GM20431 (cell line): ENCODE measurements around the gene ETNPPL.

ENCODE experiments used
- in situ Hi-C: fragments of 300-500 bp; cut with MseI, MboI; formaldehyde crosslinking; loops from one replicate; pipeline ENCODE4 v1.15.0; 2020; ENCODE audit warnings: low sequenced_read_pairs; ENCODE audit not compliant: unreplicated experiment

The ETNPPL gene

DNA sequence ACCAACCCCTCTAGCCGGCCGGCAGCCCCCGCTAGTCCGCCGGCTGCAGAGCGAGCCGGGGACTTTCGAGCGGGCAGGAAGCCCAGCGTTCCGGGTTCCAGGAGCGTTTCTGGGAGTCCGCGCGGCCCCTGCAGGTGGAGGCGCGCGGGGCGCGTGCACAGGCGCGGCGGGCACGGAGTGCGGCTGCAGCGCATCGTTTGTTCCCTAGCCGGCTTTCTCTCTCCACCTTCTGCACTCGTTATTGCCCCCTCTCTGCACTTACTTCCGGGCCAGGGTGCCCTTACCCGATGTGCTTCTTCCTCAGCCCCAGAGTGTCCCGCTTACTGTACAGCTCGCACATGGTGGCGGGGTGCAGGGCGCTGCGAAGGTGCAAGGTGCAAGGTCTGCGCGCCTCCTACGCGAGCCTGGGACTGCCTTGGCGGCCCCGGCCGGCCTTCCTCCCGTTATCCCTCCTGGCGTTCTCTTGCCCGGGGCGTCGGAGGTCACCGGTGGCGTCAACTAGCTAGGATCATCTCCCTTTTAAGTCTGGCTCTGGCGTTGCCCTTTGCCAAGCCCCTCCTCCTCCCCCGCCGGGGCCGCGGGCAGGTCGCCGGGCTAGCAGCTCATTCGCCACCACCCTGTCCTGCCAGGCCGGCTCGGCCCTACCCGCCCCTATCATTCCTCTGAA is at the start of gene ETNPPL:
TSS of gene ETNPPL (minus strand) at position 495 of the 667 bp plus-strand sequence. CDS start at position 340, 155 bp downstream.
- in situ Hi-C loops, result no loop called here

DNA sequence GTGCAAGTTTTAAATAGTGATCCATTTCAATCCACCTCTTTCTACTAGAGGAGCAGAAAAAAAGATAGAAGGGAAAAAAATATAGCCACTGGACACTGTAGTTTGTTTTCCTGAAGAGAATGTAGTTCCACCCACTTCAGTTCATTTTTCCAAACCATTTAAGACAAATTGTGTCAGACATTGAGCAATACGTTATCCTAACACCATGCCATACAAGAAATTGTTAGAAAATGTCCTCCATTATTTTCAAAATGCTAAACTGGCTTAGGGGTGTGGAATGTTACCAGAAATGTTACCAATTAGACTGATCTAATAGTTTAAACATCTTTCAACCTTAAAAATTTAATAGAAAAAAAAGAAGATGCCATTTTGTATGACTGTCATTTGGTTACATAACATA is 48.6 kb upstream of the ETNPPL start:
- in situ Hi-C loops, result no loop called here

DNA sequence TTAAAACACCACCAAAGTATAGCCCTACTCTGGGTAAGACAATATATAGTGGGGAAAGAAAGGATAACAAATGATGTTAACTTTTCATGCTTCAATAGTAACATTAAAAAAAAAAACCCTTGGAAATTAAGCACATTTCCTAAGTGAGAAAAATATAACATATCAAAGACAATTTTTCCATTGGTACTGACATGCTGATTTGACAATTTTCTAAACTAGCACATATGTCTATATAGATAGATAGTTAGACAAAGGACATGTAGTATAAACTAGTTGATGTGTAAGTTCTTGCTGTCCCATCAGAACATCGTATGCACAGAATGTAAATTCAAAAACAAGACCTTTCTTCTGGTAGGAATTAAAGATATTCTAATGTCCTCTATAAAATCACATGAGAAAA is 47.2 kb upstream of the ETNPPL start:
- in situ Hi-C loops, result no loop called here

DNA sequence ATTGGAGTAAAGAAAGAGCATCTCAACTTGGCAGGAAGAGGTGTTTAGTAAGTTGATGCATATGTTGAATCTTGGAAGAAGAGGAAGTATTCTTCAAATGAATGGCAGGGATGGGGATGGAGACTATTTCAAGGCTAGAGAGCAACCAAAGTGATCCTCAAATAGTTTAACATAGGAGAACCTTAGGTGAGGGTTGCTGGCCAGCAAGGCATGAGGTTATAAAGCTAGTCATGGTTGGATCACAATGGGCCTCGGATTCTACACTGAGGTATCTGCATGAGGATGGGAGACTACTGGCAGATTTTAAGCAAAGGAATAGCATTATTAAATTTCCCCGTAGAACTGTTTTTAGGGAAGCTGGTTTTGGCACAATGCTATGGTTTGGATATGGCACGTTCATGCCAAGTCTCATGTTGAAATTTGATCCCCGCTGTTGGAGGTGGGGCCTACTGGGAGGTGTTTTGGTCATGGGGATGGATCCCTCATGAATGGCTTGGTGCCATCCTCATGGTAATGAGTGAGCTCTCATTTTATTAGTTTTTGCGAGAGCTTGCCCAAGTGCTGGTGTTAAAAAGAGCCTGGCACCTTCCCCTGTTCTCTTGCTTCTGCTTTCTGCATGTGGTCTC is 41.9 kb upstream of the ETNPPL start:
- in situ Hi-C loops, result no loop called here

DNA sequence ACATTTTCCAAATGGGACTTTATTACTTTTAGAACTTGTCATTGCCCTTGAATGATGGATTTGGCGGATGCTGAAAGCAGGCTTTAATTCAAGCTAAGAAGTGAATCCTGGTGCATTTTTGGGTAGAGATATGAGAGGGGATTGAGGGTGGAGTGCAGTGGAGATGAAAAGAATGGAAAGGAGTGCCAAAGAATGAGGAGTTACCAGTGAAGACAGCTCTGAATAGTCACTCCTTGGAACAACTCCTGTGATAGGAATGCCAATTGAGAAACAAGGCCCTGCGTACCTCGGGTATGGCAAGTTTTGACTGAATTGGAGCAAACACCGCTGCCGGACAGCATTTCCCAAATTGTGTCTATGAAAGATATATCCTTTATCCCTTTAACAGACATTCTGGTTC is 36.5 kb upstream of the ETNPPL start:
- in situ Hi-C loops, result no loop called here

DNA sequence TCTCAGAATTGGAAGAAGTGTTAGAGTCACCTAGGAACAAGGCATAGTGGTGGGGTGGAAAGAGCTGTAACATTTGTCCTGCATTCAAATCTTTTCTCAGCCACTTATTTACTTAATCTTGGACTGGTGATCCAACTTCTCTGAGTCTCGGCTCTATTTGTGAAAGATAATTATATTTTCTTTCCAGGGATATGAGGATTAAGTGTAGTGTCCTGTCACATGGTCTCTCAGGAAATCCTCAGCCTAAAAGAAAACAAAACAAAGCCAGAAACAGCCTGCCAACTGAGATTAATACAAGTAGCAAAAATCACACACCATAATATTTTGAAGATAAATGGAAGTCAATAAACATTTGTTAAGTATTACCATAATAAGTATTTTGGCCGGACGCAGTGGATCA is 33.3 kb upstream of the ETNPPL start:
- in situ Hi-C loops, result no loop called here

DNA sequence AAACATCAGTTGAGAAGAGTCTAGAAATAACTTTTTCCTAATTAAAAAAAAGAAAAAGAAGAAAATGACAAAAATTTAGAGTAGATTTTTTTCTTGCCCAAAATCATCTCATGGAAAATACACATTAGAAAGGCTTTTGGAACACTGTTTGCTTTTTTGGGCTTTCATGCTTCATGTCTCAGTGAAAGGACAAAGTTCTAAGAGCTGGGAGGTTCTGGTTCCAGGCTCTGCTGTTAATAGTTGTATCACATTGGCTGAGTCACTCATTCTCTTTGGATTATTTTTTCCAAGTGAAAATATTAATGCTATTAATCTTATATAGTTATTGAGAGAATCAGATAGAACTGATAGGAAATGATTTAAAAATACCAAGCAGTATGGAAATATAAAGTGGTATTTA is 32.9 kb upstream of the ETNPPL start:
- in situ Hi-C loops, result no loop called here

DNA sequence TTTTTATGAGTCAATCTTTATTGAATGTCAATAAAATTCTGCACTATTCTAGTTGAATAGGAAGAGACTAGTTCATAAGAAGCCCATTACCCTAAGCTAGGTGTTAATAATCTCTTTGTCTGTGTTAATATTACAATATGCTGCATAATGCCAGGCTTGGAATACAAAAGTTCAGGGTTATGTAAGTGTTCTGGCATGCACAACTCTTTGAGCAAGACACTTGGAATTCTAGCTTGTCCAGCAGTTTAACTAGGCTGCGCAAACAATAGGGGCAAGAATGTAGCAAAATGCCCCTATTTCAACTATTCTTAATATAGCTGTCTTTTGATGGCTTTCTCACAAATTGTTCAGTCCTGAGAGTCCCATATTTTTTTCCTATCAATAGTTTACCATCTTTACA is 31.3 kb upstream of the ETNPPL start:
- in situ Hi-C loops, result no loop called here

DNA sequence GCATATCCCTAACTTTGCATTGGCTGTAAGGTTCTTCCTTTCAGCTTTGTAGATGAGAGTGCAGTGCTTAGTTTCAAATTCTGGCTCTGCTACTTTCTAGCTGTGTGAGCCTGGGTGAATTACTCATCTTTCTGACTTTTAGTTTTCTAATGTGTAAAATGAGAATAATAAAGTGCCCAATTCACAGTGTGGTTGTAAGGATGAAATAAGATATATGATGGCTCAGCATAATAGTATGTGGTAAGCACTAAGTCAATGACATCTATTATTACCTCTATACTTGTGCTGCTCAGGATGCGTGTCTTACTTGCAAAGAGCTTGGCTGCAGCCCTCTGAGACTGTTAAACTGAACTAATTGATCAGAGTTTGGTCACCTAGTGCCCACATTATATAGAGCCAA is 30.6 kb upstream of the ETNPPL start:
- in situ Hi-C loops, result no loop called here

DNA sequence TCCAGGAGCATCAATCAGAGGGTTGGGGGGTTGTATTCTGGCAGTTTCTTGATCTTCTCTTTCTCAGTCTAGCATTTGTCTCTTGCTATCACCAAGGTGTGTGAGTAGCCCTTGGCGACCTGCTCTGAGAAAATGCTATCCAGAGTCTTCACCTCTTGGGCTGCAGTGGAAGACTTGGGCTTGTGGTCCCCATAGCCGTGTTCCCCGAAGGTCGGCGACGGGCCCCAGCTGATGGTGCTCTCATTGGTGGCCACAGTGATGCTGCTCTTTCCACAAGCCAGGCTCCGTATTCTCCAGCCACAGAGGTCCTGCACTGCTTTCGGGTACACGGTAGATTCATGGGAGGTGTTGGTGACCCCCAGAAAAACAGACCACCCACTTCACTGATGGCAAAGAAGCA is 25.9 kb upstream of the ETNPPL start:
- in situ Hi-C loops, result no loop called here

DNA sequence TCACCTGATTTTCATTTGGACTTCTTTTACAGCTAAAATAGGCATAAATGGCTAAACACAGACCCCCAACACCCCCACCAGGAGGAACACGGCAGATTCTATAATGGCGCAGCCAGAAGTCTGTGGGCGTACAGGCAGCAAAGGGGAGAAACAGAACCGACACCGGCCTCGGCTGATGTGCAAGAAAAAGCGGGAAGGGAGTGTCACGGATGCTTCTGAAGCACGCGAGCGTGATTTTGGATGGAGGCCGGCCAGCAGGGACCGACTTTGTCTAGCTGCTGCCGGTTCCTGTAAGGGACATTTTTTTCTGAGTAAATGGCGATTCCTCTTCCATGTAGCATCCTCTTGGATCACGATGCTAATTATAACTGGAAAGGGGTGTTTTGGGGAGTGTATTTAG is 24.9 kb upstream of the ETNPPL start:
- in situ Hi-C loops, result no loop called here

DNA sequence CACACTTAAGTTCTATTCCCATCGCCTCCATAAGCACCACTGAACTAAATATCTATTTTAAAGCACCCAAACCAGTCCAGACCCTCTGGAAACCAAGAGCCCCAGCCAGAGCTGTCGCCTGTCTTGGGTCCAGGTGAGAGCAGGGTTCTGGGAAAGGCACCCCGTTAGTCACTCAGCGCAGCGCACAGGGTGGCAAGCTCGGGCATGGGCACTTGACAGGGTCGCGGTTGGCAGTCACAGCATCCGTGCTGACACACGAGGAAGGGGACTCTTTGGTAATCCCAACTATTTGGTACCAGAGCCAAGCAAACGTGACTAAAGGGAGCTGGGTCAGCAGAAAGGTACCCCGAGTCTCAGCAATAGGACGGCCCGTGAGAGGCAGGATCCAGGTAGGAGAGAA is 24.3 kb upstream of the ETNPPL start:
- in situ Hi-C loops, result no loop called here

DNA sequence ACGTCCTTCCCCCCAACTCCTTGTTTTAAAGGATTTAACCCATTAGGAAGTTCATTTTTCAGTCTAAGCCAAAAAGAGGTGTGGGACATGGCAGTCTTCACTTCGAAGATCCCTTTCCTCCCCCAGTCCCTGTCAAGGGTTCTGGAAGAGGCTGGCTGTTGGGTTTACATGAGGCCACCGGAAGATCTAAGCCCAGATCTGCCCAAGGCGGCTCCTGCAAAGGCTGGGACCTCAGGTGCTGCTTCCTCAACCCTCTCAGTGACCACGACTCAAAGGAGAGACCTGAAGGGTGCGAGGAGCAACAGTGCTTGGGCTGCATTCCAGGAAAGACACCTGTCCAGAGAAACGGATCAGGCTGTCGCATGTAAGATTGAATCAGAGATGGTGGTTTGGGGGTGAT is 23.5 kb upstream of the ETNPPL start:
- in situ Hi-C loops, result no loop called here

DNA sequence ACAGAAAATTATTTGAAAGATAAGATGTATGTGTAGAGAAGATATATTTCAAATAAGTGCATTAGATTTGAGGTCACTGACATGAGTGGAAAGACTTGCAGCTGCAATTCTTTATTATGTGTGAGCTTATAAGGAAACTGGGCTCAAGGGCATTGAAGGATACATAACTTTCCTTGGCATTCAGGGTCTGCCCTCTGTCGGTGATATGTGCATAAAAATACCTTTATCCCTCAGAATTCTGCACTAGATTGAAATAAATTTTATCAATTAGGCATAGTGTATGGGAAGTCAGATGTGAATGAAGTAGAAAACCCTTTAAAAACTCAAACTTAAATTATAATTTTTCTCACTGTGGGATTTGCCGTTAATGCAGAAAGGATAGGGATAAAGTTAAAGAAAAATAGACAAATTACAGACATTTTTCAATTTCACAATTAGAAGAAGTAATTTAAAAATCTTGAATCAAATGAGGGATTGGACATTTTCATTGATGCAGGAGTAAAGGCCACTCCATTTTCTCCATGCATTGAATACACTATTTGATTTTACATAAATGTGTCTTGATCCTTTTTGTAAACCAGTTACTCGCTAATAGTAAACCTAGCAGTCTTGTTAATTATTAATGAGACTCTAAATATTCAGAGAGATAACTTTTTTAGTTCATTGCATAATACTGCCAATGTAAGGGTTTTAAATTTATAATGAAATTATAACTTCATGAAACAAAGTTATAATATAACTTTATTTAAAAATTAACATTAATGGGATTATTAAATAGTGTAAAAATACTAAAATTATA is 21.0 kb upstream of the ETNPPL start:
- in situ Hi-C loops, result no loop called here

DNA sequence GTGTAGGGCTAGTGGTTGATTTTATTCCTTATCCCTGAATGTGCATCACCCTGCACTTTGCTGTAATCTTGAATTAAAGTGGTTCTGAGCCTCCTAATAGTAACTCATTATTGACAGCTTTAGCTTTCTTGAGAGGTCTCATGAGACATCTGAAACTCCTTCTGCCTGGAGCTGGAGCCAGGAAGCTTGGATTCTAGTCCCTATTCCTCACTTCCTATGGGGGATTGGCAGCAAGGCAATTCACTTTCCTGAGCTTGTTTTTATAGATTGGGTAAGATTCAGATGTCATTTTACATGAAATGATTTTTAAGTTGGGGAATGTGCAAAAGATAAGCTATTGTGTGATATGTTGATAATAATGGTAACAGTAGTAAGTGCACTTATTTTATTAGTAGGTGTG is 17.1 kb upstream of the ETNPPL start:
- in situ Hi-C loops, result no loop called here

DNA sequence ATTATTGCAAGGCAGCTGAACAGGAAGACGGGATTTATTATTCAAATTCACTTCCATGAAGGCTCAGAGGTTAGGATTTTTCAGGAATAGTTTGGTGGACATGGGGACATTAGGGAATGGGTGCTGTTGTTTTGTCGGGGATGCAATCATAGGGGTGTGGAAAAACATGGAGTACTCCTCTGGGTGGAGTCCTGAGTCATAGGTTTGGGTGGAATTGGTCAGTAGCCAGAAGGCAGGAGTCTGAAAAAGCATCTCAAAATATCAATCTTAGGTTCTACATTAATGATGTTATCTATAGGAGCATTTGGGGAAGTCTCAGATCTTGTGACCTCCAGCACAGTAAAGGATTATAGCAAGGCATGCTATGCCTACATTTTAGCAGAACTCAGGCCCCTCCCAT is 14.5 kb upstream of the ETNPPL start:
- in situ Hi-C loops, result no loop called here

DNA sequence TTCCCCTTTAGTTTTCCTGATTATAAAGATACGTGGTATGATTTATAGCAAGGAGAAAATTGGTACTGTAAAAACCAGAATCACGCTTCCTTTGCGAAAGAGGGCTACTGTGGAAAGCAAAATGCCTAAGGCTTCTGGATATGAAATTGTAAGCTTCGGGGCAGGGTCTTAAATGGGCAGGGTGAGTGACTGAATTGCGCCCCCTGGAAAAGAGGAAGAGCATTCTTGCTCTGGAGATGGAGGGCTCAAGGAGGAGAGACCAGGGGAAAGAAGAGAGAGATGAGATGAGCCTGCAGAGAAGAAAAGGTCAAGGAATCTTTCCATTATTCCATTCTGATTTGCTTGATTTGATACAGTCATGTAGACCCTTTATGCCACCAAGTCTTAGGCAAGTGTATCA is 13.1 kb upstream of the ETNPPL start:
- in situ Hi-C loops, result no loop called here

DNA sequence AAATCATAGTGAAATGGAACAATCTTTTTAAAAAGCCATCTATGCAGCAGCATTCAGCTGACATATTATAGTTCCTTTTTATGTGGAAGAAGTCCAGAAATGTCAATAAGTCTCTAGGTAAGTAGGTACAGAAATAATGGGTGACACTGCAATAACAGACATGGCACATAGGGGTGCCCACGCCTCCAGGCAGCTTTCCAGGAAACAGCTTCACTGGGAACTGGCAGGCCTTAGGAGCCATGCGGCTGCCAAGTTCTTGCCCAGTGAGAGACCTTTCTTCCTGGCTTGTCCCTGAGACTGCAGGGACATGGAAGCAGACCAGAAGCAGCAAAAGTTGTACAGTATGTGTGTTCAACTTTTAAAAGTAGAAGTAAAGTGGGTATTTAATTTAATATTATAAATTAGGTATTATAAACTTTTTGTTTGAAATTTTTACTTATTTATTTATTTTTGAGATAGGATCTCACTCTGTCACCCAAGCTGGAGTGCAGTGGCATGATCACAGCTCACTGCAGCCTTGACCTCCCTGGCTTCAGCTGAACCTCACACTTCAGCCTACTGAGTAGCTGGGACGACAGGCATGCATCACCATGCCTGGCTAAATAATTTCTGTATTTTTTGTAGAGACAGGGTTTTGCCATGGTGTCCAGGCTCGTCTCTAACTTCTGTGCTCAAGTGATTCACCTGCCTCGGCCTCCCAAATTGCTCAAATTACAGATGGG is 12.1 kb upstream of the ETNPPL start:
- in situ Hi-C loops, result no loop called here

DNA sequence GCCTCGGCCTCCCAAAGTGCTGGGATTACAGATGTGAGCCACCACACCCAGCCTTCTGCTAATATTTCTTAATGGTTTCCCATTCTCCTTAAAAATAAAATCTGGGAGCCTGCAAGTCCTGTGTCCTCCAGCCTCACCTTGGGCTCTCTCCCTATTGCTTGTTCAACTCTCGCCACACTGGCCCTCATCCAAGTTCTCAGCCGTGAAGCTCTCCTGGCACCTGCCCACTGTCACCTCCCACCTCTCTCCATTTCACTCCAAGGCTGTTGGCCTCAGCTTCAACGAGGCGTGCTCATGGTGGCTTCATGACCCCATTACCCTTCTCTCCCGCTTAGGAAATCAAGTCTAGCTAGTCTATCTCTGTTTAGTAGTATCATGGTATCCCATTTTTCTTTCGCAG is 9.5 kb upstream of the ETNPPL start:
- in situ Hi-C loops, result no loop called here

DNA sequence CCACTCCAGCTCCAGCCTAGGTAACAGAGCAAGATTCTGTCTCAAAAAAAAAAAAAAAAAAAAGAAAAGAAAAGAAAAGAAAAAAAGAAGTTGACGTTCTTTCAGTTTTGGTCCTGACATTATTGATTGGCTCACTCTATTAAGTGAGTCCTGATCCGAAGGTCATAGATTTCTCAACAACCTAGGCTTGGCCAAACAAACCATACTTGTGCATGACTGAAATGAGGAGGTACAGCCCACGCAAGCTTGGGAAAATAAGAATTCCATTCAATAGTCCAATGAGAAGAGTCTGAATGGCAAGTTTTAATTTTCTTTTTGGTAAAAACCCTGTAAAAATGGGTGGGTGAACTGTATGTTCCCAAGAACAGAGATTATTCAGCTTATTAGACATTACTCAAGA is 3.2 kb upstream of the ETNPPL start:
- in situ Hi-C loops, result no loop called here

DNA sequence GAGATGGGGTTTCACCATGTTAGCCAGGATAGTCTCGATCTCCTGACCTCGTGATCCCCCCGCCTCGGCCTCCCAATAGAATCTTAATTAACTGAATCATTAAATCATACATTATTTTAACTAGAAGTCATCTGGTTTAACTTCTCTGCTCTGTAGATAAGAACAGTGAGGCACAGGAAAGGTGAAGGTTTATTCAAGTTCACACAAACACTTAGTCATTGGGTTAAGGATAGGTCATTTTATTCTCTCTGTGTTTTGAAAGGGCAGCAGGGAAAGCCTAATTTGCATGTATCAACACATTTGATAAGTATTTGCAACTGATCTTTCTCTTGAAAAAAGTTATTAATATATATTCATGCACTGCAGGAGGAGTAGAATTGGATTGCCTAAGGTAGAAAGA is 1.1 kb upstream of the ETNPPL start:
- in situ Hi-C loops, result no loop called here
